ENCODE measurements around the gene CDV3.

DNA sequence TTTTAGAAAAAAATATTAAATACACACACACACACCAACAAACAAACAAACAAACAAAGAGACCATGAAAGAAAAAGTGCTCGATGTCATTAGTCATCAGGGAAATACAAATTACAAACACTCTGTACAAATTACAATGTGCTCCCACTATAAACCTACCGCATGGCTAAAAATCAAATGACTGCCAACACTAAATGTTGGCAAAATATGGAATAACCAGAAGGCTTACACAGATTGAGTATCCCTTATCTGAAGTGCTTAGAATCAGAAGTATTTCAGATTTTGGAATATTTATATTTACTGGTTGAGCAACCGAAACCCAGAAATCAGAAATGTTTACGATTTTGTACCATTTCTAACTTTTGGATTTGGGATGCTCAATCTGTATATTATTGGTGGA, 33.4 kb downstream of the CDV3 start:
- TF ChIP-seq POLR2A (IDR thresholded peaks at IDR 0.05; ENCODE audit: low read depth, low read length) (no peak), POLR2AphosphoS5 (IDR thresholded peaks at IDR 0.05; ENCODE audit: low read depth, low read length) (no peak)

Data from GM12892 (cell line).